WTC11 (cell line): Measurements from ENCODE around the gene SORL1.

Experiments used
- ATF2 ChIP-seq: sonication (generic); formaldehyde crosslinking; IDR thresholded peaks from 2 replicates; pipeline ENCODE4 v1.8.1; 2022; ENCODE audit warnings: low read depth, missing genetic modification reagents, borderline replicate concordance
- ATF3 ChIP-seq: sonication (generic); formaldehyde crosslinking; conservative IDR thresholded peaks from 2 replicates; pipeline ENCODE4 v1.8.1; 2022; ENCODE audit warnings: mild to moderate bottlenecking, missing genetic modification reagents
- ATF6 ChIP-seq: sonication (generic); formaldehyde crosslinking; IDR thresholded peaks from 2 replicates; pipeline ENCODE4 v1.8.1; 2023; ENCODE audit warnings: mild to moderate bottlenecking, missing genetic modification reagents
- CTCF ChIP-seq: fragments of 200-600 bp; IDR thresholded peaks from 2 replicates; pipeline ENCODE4 v1.8.0; 2022; ENCODE audit warnings: antibody characterized with exemption
- ETV6 ChIP-seq: sonication (generic); formaldehyde crosslinking; IDR thresholded peaks from 2 replicates; pipeline ENCODE4 v1.8.1; 2022; ENCODE audit warnings: mild to moderate bottlenecking, missing genetic modification reagents
- HMGXB4 ChIP-seq: sonication (generic); formaldehyde crosslinking; IDR thresholded peaks from 2 replicates; pipeline ENCODE4 v1.8.1; 2023; ENCODE audit warnings: mild to moderate bottlenecking, moderate library complexity, missing genetic modification reagents
- MYBL2 ChIP-seq: sonication (generic); formaldehyde crosslinking; IDR thresholded peaks from 2 replicates; pipeline ENCODE4 v1.8.1; 2023; ENCODE audit warnings: mild to moderate bottlenecking, moderate library complexity, missing genetic modification reagents
- NR1H2 ChIP-seq: sonication (generic); formaldehyde crosslinking; IDR thresholded peaks from 2 replicates; pipeline ENCODE4 v1.9.0; 2021; ENCODE audit warnings: mild to moderate bottlenecking, moderate library complexity, missing genetic modification reagents
- NR2C2 ChIP-seq: sonication (generic); formaldehyde crosslinking; IDR thresholded peaks from 2 replicates; pipeline ENCODE4 v1.8.0; 2022; ENCODE audit warnings: mild to moderate bottlenecking, missing genetic modification reagents
- SP1 ChIP-seq: sonication (generic); formaldehyde crosslinking; conservative IDR thresholded peaks from 2 replicates; pipeline ENCODE4 v1.8.1; 2022; ENCODE audit warnings: missing genetic modification reagents
- ZNF281 ChIP-seq: sonication (generic); formaldehyde crosslinking; IDR thresholded peaks from 2 replicates; pipeline ENCODE4 v1.8.0; 2023; ENCODE audit warnings: mild to moderate bottlenecking, missing genetic modification reagents
- ZNF423 ChIP-seq: fragments of 250-450 bp; sonication (Bioruptor Pico); IDR thresholded peaks from 2 replicates; pipeline ENCODE4 v2.1.2; 2022; ENCODE audit warnings: mild to moderate bottlenecking, moderate library complexity
- ZSCAN18 ChIP-seq: fragments of 250-450 bp; sonication (Bioruptor Pico); IDR thresholded peaks from 2 replicates; pipeline ENCODE4 v2.1.2; 2022; ENCODE audit warnings: mild to moderate bottlenecking, moderate library complexity

- TF ChIP-seq MYBL2 (no peak), CTCF (no peak), ATF3 (no peak), ZNF281 (CRISPR knock-in tag) (no peak), ZSCAN18 (no peak), NR2C2 (CRISPR knock-in tag) (no peak), SP1 (CRISPR knock-in tag) (no peak), ETV6 (no peak), ATF6 (no peak), ZNF423 (CRISPR knock-in tag) (no peak), ATF2 (CRISPR knock-in tag) (no peak), HMGXB4 (no peak), NR1H2 (CRISPR knock-in tag) (no peak)
These were observed 182.8 kb downstream of the SORL1 start for GRCh38 chr11:121634889-121635288.
